Keratinocyte (primary cell): ENCODE results near the gene PLXNA2. TPM values are rescaled to one million over a fixed set of nuclear protein-coding genes. Genes with fewer than 3 reads are reported as not detected.

Source experiments
- DNase-seq: peaks from one replicate; pipeline ENCODE4 v3.0.0-alpha.2; 2011; ENCODE audit warnings: low read depth, missing footprints, low spot score
- FAIRE-seq: peaks from 2 replicates; lab custom pipeline; 2011; peaks lifted over from hg19 to GRCh38; lab: Jason Lieb, UNC
- H2AFZ ChIP-seq: 2 replicates; pipeline ENCODE4 v1.6.0; 2012; ENCODE audit warnings: low read length, control low read depth, inconsistent platforms; ENCODE audit not compliant: control insufficient read depth
- H3K27ac ChIP-seq: 2 replicates; pipeline ENCODE4 v1.5.1; 2011; ENCODE audit warnings: low read length; ENCODE audit not compliant: control insufficient read depth, insufficient read depth
- H3K27me3 ChIP-seq: 3 replicates; pipeline ENCODE4 v1.6.0; 2011; ENCODE audit warnings: low read length; ENCODE audit not compliant: control insufficient read depth, insufficient read depth; ENCODE audit errors: extremely low read depth
- H3K36me3 ChIP-seq, 2 experiments: 2 replicates in 1 of 2; 3 replicates in 1 of 2; pipeline ENCODE4 v1.5.1; 2011; ENCODE audit warnings: low read length in 2 of 2, mild to moderate bottlenecking in 1 of 2; ENCODE audit not compliant: control insufficient read depth in 2 of 2, insufficient read depth in 2 of 2; ENCODE audit errors: extremely low read depth in 1 of 2
- H3K4me1 ChIP-seq: 3 replicates; pipeline ENCODE4 v1.5.1; 2011; ENCODE audit warnings: low read length; ENCODE audit not compliant: control insufficient read depth, insufficient read depth; ENCODE audit errors: extremely low read depth
- H3K4me2 ChIP-seq: 3 replicates; pipeline ENCODE4 v1.6.0; 2011; ENCODE audit warnings: low read depth, low read length; ENCODE audit not compliant: control insufficient read depth, insufficient read depth; ENCODE audit errors: extremely low read depth
- H3K4me3 ChIP-seq, 3 experiments: fragments of 200-600 bp in 1 of 3; sonication (generic) in 1 of 3; 2 replicates in 2 of 3; 3 replicates in 1 of 3; pipeline ENCODE4 v1.5.1; 2011 to 2016; ENCODE audit warnings: low read length in 3 of 3, mild to moderate bottlenecking in 3 of 3, control low read depth in 2 of 3, inconsistent platforms in 1 of 3, low read depth in 1 of 3, mixed read lengths in 1 of 3, mixed run types in 1 of 3, moderate library complexity in 1 of 3; ENCODE audit not compliant: control insufficient read depth in 2 of 3, insufficient read depth in 2 of 3; ENCODE audit errors: extremely low read depth in 1 of 3
- H3K79me2 ChIP-seq: 2 replicates; pipeline ENCODE4 v1.6.0; 2012; ENCODE audit warnings: low read length; ENCODE audit not compliant: control insufficient read depth, insufficient read depth
- H3K9ac ChIP-seq: 3 replicates; pipeline ENCODE4 v1.6.0; 2011; ENCODE audit warnings: low read length; ENCODE audit not compliant: control insufficient read depth, insufficient read depth; ENCODE audit errors: extremely low read depth
- H3K9me1 ChIP-seq: 3 replicates; pipeline ENCODE4 v1.6.0; 2011; ENCODE audit warnings: low read length; ENCODE audit not compliant: control insufficient read depth, insufficient read depth; ENCODE audit errors: extremely low read depth
- H3K9me3 ChIP-seq: 2 replicates; pipeline ENCODE4 v1.5.1; 2012; ENCODE audit warnings: low read depth, low read length; ENCODE audit not compliant: control insufficient read depth
- H4K20me1 ChIP-seq: 3 replicates; pipeline ENCODE4 v1.6.0; 2011; ENCODE audit warnings: low read length; ENCODE audit not compliant: control insufficient read depth, insufficient read depth; ENCODE audit errors: extremely low read depth
- EZH2 ChIP-seq: IDR thresholded peaks from one replicate; pipeline ENCODE4 v1.6.1; 2012; ENCODE audit warnings: inconsistent platforms, mild to moderate bottlenecking, low read length, moderate library complexity
- dilution Hi-C: fragments of 300-500 bp; cut with MboI; formaldehyde crosslinking; loops from one replicate; pipeline ENCODE4 v1.7.0; 2020; ENCODE audit warnings: low sequenced_read_pairs; ENCODE audit not compliant: extremely low pct_ligation_motif_present
- polyA plus RNA-seq, 5 experiments: library from polyadenylated mRNA; depleted of rRNA in 3 of 5; stranded (reverse) in 3 of 5; stranded (forward) in 1 of 5; unstranded in 1 of 5; fragments of >200 nt; gene quantifications; 1 replicate in 1 of 5; 2 replicates in 3 of 5; 3 replicates in 1 of 5; pipeline versions ENCODE4 v1.2.1 to v1.2.3, GENCODE V29; 2011 to 2012; ENCODE audit warnings: missing spikeins in 2 of 5, low read depth in 1 of 5, low replicate concordance in 1 of 5
- TF ChIP-seq, protein P1 (sequence below), 3 experiments: IDR thresholded peaks in 1 of 3; conservative IDR thresholded peaks in 1 of 3; optimal IDR thresholded peaks in 1 of 3; 2 replicates in 2 of 3; 3 replicates in 1 of 3; pipeline versions ENCODE3 to v1.5.1; 2011; ENCODE audit warnings: low read length in 3 of 3, mild to moderate bottlenecking in 3 of 3, moderate library complexity in 2 of 3, control low read depth in 1 of 3, inconsistent platforms in 1 of 3; ENCODE audit not compliant: insufficient read depth in 2 of 3; ENCODE audit errors: extremely low read depth in 1 of 3

Gene PLXNA2
- polyA plus RNA-seq, 1 donor (not counting 4 experiments of a cell fraction or from before 2014, with no cell fraction given) = 6.7 TPM

DNA sequence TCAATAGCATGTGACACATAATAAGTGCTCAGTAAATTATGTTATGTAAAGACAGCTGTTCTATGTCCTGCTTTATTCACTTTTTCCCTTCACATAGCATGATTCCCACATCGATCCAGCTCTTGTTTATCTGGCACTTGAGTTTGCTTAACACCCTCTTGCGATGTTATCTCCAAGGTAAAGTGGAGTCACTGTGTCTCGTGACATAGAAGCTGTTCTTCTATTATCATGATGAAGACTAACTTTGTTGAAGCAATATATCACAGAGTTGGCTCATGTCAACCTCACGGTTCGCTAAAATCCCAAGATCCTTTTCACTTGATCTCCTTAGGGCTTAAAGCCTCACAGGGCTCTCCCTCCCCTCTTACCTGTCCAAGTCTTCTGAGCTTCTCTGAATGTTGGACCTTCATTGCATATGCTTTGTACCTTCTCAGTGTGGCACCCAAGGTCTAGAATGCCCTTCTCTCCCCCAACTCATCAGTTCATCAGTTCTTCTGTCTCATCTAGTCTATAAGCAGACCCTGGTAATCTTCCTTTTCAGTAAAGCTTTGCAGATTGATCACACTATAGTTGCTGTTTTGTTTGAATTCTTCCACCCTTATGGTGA lies 38.0 kb downstream of the PLXNA2 start:
- H3K9me3 ChIP-seq = no peaks in the 10 kb centered on the region
- H3K27ac ChIP-seq = no peak overlapping the region
- TF ChIP-seq, protein P1, sequence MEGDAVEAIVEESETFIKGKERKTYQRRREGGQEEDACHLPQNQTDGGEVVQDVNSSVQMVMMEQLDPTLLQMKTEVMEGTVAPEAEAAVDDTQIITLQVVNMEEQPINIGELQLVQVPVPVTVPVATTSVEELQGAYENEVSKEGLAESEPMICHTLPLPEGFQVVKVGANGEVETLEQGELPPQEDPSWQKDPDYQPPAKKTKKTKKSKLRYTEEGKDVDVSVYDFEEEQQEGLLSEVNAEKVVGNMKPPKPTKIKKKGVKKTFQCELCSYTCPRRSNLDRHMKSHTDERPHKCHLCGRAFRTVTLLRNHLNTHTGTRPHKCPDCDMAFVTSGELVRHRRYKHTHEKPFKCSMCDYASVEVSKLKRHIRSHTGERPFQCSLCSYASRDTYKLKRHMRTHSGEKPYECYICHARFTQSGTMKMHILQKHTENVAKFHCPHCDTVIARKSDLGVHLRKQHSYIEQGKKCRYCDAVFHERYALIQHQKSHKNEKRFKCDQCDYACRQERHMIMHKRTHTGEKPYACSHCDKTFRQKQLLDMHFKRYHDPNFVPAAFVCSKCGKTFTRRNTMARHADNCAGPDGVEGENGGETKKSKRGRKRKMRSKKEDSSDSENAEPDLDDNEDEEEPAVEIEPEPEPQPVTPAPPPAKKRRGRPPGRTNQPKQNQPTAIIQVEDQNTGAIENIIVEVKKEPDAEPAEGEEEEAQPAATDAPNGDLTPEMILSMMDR (optimal IDR thresholded peaks at IDR 0.05 in 1 of 3, IDR thresholded peaks at IDR 0.05 in 1 of 3, conservative IDR thresholded peaks at IDR 0.05 in 1 of 3; ENCODE audit: extremely low read depth in 1 of 3, insufficient read depth in 2 of 3, low read length in 3 of 3) = no peak
- no peak for TF ChIP-seq EZH2
- no peaks in the 10 kb centered on the region for H4K20me1 ChIP-seq
- peaks cover 1 to 25% of the 10 kb centered on the region in 2 experiments for H3K36me3 ChIP-seq
- H3K79me2 ChIP-seq = peaks cover 8% of the 10 kb centered on the region
- no peak for FAIRE-seq
- H3K4me1 ChIP-seq = peaks cover 63% of the 10 kb centered on the region
- no peak overlapping the region for H3K9ac ChIP-seq
- dilution Hi-C loops = no loop called here
- no peak overlapping the region for H3K4me3 ChIP-seq
- no peak overlapping the region for H3K4me2 ChIP-seq
- H3K27me3 ChIP-seq = no peaks in the 10 kb centered on the region
- no peak for DNase-seq
- peaks cover 3% of the 10 kb centered on the region for H3K9me1 ChIP-seq
- no peak overlapping the region for H2AFZ ChIP-seq

DNA sequence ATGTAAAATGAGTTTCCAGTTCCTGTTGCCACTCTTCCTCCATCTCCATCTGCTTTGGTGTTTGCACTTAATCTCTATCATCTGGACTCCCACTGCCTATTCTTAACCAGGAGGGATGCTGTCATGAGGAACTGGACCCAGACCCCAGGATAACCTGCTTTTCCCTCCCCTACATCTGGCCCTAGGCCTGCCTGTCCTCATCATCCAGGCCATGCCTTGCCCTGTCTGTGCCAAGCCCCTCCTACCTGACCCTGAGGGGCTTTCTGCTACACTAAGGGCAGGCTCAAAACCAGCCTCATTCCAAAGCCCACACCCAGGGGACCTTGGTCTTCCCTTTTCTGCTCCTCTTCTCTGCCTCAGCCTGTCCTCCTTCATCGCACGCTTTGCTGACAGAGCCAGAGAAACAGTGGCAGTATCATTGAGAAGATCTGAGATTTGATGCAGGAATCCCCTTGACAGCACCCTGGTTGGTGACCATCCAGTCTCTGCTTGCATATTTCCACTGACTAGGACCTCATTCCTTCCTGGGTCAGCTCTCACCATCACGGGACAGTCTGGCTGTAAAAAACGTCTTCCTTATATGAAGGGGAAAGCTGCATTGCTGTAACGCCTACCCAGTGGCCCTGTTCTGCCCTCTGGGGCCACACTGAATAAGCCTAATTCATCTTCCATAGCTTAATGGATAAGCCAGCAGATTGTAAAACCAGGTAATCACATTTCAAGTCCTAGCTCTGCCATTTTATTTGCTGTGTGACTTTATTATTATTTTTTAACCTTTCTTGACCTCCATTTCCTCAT lies 38.8 kb downstream of the PLXNA2 start:
- dilution Hi-C loops = no loop called here
- FAIRE-seq = no peak
- Histone ChIP-seq H3K27me3 (no peaks in the 10 kb centered on the region), H3K4me2 (no peak overlapping the region), H3K9ac (no peak overlapping the region), H3K9me1 (peaks cover 3% of the 10 kb centered on the region), H2AFZ (no peak overlapping the region), H3K27ac (no peak overlapping the region), H3K36me3 (peaks cover 1 to 25% of the 10 kb centered on the region in 2 experiments), H3K79me2 (peaks cover 8% of the 10 kb centered on the region), H4K20me1 (no peaks in the 10 kb centered on the region), H3K9me3 (no peaks in the 10 kb centered on the region), H3K4me3 (no peak overlapping the region), H3K4me1 (peaks cover 66% of the 10 kb centered on the region)
- DNase-seq = no peak
- TF ChIP-seq, protein P1 (optimal IDR thresholded peaks at IDR 0.05 in 1 of 3, IDR thresholded peaks at IDR 0.05 in 1 of 3, conservative IDR thresholded peaks at IDR 0.05 in 1 of 3; ENCODE audit: extremely low read depth in 1 of 3, insufficient read depth in 2 of 3, low read length in 3 of 3) = no peak
- TF ChIP-seq EZH2 = no peak
